Measurements from ENCODE around the gene ISM1.

Gene ISM1

GRCh38 chr20:13220904-13221297, at the start of gene ISM1:
TSS of gene ISM1 (plus strand) at chr20:13221274. CDS start at chr20:13221777, 503 bp downstream.
- in situ Hi-C loops (cut with MboI; ENCODE audit: low sequenced_read_pairs) = no loop called here

GRCh38 chr20:13173201-13173600, 47.9 kb upstream of the ISM1 start:
- in situ Hi-C loops (cut with MboI; ENCODE audit: low sequenced_read_pairs) = no loop called here

- in situ Hi-C loops (cut with MboI; ENCODE audit: low sequenced_read_pairs) = no loop called here
Measured at GRCh38 chr20:13174402-13174801, 46.7 kb upstream of the ISM1 start.

GRCh38 chr20:13180986-13181889, 39.8 kb upstream of the ISM1 start:
- in situ Hi-C loops (cut with MboI; ENCODE audit: low sequenced_read_pairs) = no loop called here

GRCh38 chr20:13183005-13183404, 38.1 kb upstream of the ISM1 start:
- in situ Hi-C loops (cut with MboI; ENCODE audit: low sequenced_read_pairs) = no loop called here

GRCh38 chr20:13186043-13186774, 34.9 kb upstream of the ISM1 start:
- in situ Hi-C loops (cut with MboI; ENCODE audit: low sequenced_read_pairs) = no loop called here

GRCh38 chr20:13187899-13188298, 33.2 kb upstream of the ISM1 start:
- in situ Hi-C loops (cut with MboI; ENCODE audit: low sequenced_read_pairs) = no loop called here

GRCh38 chr20:13199279-13199678, 21.8 kb upstream of the ISM1 start:
- in situ Hi-C loops (cut with MboI; ENCODE audit: low sequenced_read_pairs) = no loop called here

- in situ Hi-C loops (cut with MboI; ENCODE audit: low sequenced_read_pairs) = no loop called here
Measured at GRCh38 chr20:13200767-13201500, 20.1 kb upstream of the ISM1 start.

- in situ Hi-C loops (cut with MboI; ENCODE audit: low sequenced_read_pairs) = no loop called here
Measured at GRCh38 chr20:13202565-13202964, 18.5 kb upstream of the ISM1 start.

GRCh38 chr20:13205425-13205824, 15.6 kb upstream of the ISM1 start:
- in situ Hi-C loops (cut with MboI; ENCODE audit: low sequenced_read_pairs) = no loop called here

GRCh38 chr20:13205848-13206434, 15.1 kb upstream of the ISM1 start:
- in situ Hi-C loops (cut with MboI; ENCODE audit: low sequenced_read_pairs) = no loop called here

- in situ Hi-C loops (cut with MboI; ENCODE audit: low sequenced_read_pairs) = no loop called here
Measured at GRCh38 chr20:13207016-13207415, 14.1 kb upstream of the ISM1 start.

- in situ Hi-C loops (cut with MboI; ENCODE audit: low sequenced_read_pairs) = no loop called here
Measured at GRCh38 chr20:13211956-13212618, 9.0 kb upstream of the ISM1 start.

GRCh38 chr20:13212750-13213149, 8.3 kb upstream of the ISM1 start:
- in situ Hi-C loops (cut with MboI; ENCODE audit: low sequenced_read_pairs) = no loop called here

GRCh38 chr20:13213335-13213734, 7.7 kb upstream of the ISM1 start:
- in situ Hi-C loops (cut with MboI; ENCODE audit: low sequenced_read_pairs) = no loop called here

- in situ Hi-C loops (cut with MboI; ENCODE audit: low sequenced_read_pairs) = no loop called here
Measured at GRCh38 chr20:13216533-13216932, 4.5 kb upstream of the ISM1 start.

- in situ Hi-C loops (cut with MboI; ENCODE audit: low sequenced_read_pairs) = no loop called here
Measured at GRCh38 chr20:13219327-13220193, 1.5 kb upstream of the ISM1 start.

- in situ Hi-C loops (cut with MboI; ENCODE audit: low sequenced_read_pairs) = no loop called here
Measured at GRCh38 chr20:13220194-13220903, 725 bp upstream of the ISM1 start.

Measured in HL-60/S4 treated with retinoic acid at 250 ng/mL for 4 days and 3 days (cell line).